ENCODE data around the gene RPS6KA5. TPM values are rescaled to one million over a fixed set of nuclear protein-coding genes. Genes with fewer than 3 reads are reported as not detected.

The RPS6KA5 gene
- total RNA-seq, 4 donors from 2014 or later, result 5.8 to 18.4 (median 9.8) TPM

DNA sequence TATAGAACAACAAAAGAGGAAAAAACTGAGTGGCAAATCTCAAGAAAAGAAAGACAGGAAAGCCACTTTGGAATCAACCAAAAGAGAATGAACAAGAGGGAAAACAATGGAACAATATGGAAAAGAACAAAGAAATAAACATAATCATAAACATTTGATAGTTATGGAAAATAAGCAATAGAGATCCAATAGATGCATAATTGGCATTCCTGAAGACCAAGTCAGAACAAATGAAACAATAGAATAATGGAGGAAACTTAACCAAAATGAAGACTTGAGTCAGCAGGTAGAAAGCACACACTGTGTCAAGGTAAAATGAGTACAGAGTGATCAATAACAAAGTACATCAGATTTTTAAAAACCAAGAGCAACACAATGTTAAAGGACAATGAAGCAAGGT, 10.1 kb upstream of the RPS6KA5 start:
- ATAC-seq (no peak), DNase-seq (no peak)
- in situ Hi-C loops (cut with MboI; ENCODE audit: low sequenced_read_pairs in 4 of 4), result loop anchor here in 2 of 4 donors (25.0 kb wide), 2 partner anchors 217 to 683 kb away; partner anchors contain the start of gene CALM1 (in 1 of the 2)
- Histone ChIP-seq H3K9me3 (no peaks in the 10 kb centered on the region), H3K27me3 (no peaks in the 10 kb centered on the region), H3K36me3 (no peaks in the 10 kb centered on the region), H3K4me3 (no peak overlapping the region), H3K27ac (no peak overlapping the region), H3K4me1 (peaks cover 0 to 4% of the 10 kb centered on the region in 2 donors)
- no peak for TF ChIP-seq POLR2A (IDR thresholded peaks at IDR 0.05)
- no peak for TF ChIP-seq CTCF (IDR thresholded peaks at IDR 0.05 in 4 of 5, conservative IDR thresholded peaks at IDR 0.05 in 1 of 5)
- intact Hi-C loops (cut with DNase I; ENCODE audit: low total_unique reads), result no loop called here

DNA sequence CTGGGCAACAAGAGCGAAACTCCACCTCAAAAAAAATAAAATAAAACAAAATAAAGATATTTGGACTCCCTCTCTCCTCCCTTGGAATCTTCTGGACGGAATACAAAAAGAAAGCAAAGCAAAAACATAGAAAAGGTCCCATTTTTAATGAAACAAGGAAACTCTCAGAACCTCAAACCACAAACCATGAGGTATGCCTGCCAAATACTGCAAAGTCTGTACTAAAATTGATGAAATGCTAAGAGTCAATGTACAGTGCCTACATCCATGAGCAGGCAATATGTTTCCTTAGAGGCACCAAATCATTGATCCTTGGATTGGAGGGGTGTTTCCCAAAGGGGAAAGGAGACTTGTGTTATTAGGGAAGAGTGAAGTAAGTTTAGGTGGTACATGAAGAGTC, 8.2 kb upstream of the RPS6KA5 start:
- Histone ChIP-seq H3K9me3 (no peaks in the 10 kb centered on the region), H3K4me3 (no peak overlapping the region), H3K4me1 (peaks cover 0 to 15% of the 10 kb centered on the region in 2 donors), H3K36me3 (no peaks in the 10 kb centered on the region), H3K27me3 (no peaks in the 10 kb centered on the region), H3K27ac (no peak overlapping the region)
- intact Hi-C loops (cut with DNase I; ENCODE audit: low total_unique reads) (loop anchor here (10.0 kb wide), 2 partner anchors 164 to 244 kb away; no protein-coding TSS in a partner anchor), in situ Hi-C loops (cut with MboI; ENCODE audit: low sequenced_read_pairs in 4 of 4) (loop anchor here in 2 of 4 donors (25.0 kb wide), 2 partner anchors 219 to 681 kb away; partner anchors contain the start of gene CALM1 (in 1 of the 2))
- ATAC-seq (no peak), DNase-seq (no peak)
- no peak for TF ChIP-seq POLR2A (IDR thresholded peaks at IDR 0.05)
- no peak for TF ChIP-seq CTCF (IDR thresholded peaks at IDR 0.05 in 4 of 5, conservative IDR thresholded peaks at IDR 0.05 in 1 of 5)

DNA sequence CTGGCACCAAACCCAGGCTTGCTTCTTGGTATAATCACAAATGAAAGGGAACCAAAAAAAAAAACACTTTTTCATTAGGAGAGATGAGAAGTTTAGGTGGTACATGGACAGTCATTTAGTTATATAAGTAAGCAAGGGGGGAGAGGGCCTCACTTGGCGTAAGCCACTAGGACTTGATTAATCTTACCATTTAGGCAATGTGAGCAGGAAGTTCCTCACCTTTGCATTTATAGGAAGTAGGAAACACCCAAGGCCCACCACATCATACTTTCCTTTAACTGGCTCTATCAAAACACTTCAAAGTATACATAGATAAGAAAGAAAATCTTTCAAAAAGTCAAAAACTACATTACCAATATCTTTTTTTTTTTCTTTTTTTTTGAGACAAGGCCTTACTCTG, 6.7 kb upstream of the RPS6KA5 start:
- H3K27me3 ChIP-seq, result no peaks in the 10 kb centered on the region
- in situ Hi-C loops (cut with MboI; ENCODE audit: low sequenced_read_pairs in 4 of 4) (loop anchor here in 2 of 4 donors (25.0 kb wide), 2 partner anchors 220 to 680 kb away; partner anchors contain the start of gene CALM1 (in 1 of the 2)), intact Hi-C loops (cut with DNase I; ENCODE audit: low total_unique reads) (loop anchor here (10.0 kb wide), 2 partner anchors 162 to 242 kb away; no protein-coding TSS in a partner anchor)
- no peak overlapping the region for H3K4me3 ChIP-seq
- H3K9me3 ChIP-seq, result no peaks in the 10 kb centered on the region
- H3K4me1 ChIP-seq, result peaks cover 0 to 15% of the 10 kb centered on the region in 2 donors
- ATAC-seq, result no peak
- H3K36me3 ChIP-seq, result no peaks in the 10 kb centered on the region
- no peak for DNase-seq
- no peak for TF ChIP-seq CTCF (IDR thresholded peaks at IDR 0.05 in 4 of 5, conservative IDR thresholded peaks at IDR 0.05 in 1 of 5)
- no peak for TF ChIP-seq POLR2A (IDR thresholded peaks at IDR 0.05)
- H3K27ac ChIP-seq, result no peak overlapping the region

- Histone ChIP-seq H3K36me3 (no peaks in the 10 kb centered on the region), H3K4me3 (no peak overlapping the region), H3K27ac (peak overlapping the region in 2 of 4 donors; percentile 6 to 58), H3K9me3 (no peaks in the 10 kb centered on the region), H3K4me1 (peaks cover 7 to 21% of the 10 kb centered on the region in 2 donors), H3K27me3 (no peaks in the 10 kb centered on the region)
- ATAC-seq (no peak), DNase-seq (peak in 1 of 2 donors; percentile 19)
- TF ChIP-seq CTCF (IDR thresholded peaks at IDR 0.05 in 4 of 5, conservative IDR thresholded peaks at IDR 0.05 in 1 of 5) (no peak), POLR2A (IDR thresholded peaks at IDR 0.05) (no peak)
- intact Hi-C loops (cut with DNase I; ENCODE audit: low total_unique reads), result loop anchor here (10.0 kb wide), 2 partner anchors 160 to 240 kb away; no protein-coding TSS in a partner anchor
- in situ Hi-C loops (cut with MboI; ENCODE audit: low sequenced_read_pairs in 4 of 4), result loop anchor here in 2 of 4 donors (25.0 kb wide), 2 partner anchors 222 to 678 kb away; partner anchors contain the start of gene CALM1 (in 1 of the 2)
Measured at GRCh38 chr14:91065266-91065665, 4.8 kb upstream of the RPS6KA5 start.

All from gastrocnemius medialis (tissue), 4 donors.